Karpas-422 (cell line): Measurements from ENCODE around the gene GPR31. TPM values are rescaled to one million over a fixed set of nuclear protein-coding genes. Genes with fewer than 3 reads are reported as not detected.
"Not testable (repeated sequence)": the region's sequence is repeated elsewhere in the genome, so short reads cannot be mapped to it uniquely, and the experiment has no call there.

Experiments
- DNase-seq: peaks from one replicate; pipeline ENCODE4 v3.0.0-alpha.2; 2015
- H2AFZ ChIP-seq: fragments of 200-600 bp; sonication (generic); 2 replicates; pipeline ENCODE4 v1.6.1; 2014; ENCODE audit warnings: antibody characterized with exemption, low read length, mixed read lengths
- H3K27ac ChIP-seq: fragments of 200-600 bp; sonication (generic); 2 replicates; pipeline ENCODE4 v1.5.1; 2014; ENCODE audit warnings: mild to moderate bottlenecking, low read length, moderate library complexity
- H3K27me3 ChIP-seq: fragments of 200-600 bp; sonication (generic); 2 replicates; pipeline ENCODE4 v1.6.1; 2014; ENCODE audit warnings: low read length, mixed read lengths
- H3K36me3 ChIP-seq: fragments of 200-600 bp; sonication (generic); 2 replicates; pipeline ENCODE4 v1.6.1; 2014; ENCODE audit warnings: low read length, mixed read lengths; ENCODE audit not compliant: insufficient read depth
- H3K4me1 ChIP-seq: fragments of 200-600 bp; sonication (generic); 2 replicates; pipeline ENCODE4 v1.6.1; 2014; ENCODE audit warnings: mild to moderate bottlenecking, low read length, mixed read lengths
- H3K4me2 ChIP-seq: fragments of 200-600 bp; sonication (generic); 2 replicates; pipeline ENCODE4 v1.6.1; 2014; ENCODE audit warnings: low read length, low read depth, mild to moderate bottlenecking; ENCODE audit not compliant: poor library complexity, severe bottlenecking
- H3K4me3 ChIP-seq: fragments of 200-600 bp; sonication (generic); 2 replicates; pipeline ENCODE4 v1.5.1; 2014; ENCODE audit warnings: mild to moderate bottlenecking, antibody characterized with exemption, low read length, mixed read lengths
- H3K79me2 ChIP-seq: fragments of 200-600 bp; sonication (generic); 2 replicates; pipeline ENCODE4 v1.6.1; 2014; ENCODE audit warnings: mild to moderate bottlenecking, low read length, mixed read lengths
- H3K9ac ChIP-seq: fragments of 200-600 bp; sonication (generic); 2 replicates; pipeline ENCODE4 v1.6.0; 2014; ENCODE audit warnings: low read length
- H3K9me2 ChIP-seq: fragments of 200-600 bp; sonication (generic), shearing (Covaris generic); replicated peaks from 2 replicates; pipeline ENCODE4 v1.6.0; 2014; ENCODE audit warnings: mild to moderate bottlenecking, low read length, moderate library complexity; ENCODE audit not compliant: insufficient read depth
- H3K9me3 ChIP-seq: fragments of 300-700, 200-600 bp; sonication (generic); 2 replicates; pipeline ENCODE4 v1.6.1; 2014; ENCODE audit warnings: low read length, mixed read lengths
- H4K20me1 ChIP-seq: fragments of 200-600 bp; sonication (generic); 2 replicates; pipeline ENCODE4 v1.6.1; 2014; ENCODE audit warnings: mild to moderate bottlenecking, antibody characterized with exemption, low read length, low read depth; ENCODE audit not compliant: insufficient read depth
- total RNA-seq: library from RNA; depleted of rRNA; stranded (reverse); fragments of >200 nt; shearing (Covaris generic); gene quantifications from 2 replicates; pipeline ENCODE4 v1.2.3, GENCODE V29; 2014; ENCODE audit warnings: low replicate concordance; rRNA removed

The GPR31 gene, protein sequence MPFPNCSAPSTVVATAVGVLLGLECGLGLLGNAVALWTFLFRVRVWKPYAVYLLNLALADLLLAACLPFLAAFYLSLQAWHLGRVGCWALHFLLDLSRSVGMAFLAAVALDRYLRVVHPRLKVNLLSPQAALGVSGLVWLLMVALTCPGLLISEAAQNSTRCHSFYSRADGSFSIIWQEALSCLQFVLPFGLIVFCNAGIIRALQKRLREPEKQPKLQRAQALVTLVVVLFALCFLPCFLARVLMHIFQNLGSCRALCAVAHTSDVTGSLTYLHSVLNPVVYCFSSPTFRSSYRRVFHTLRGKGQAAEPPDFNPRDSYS
- not detected in 2 replicates for total RNA-seq

DNA sequence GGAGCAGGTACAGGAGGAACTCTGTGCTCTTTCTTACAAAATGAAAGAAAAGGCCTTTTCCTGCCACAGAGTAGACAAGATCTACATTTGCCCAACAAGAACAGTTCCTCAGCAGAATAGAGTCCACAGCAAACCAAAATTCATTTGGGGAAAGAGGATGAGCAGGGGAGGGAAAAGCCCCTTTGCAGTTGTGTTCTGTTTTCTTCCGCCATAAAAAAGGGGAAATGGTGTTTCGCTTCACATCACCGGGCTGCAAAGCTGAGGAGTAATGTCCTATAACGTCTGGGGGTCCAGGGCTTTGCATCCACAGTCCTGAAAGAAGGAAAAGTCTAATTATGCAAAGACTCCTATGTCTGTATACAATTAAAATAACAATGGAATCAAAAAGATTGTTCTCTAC, at the start of gene GPR31:
TSS of gene GPR31 (minus strand) at position 118 of the 400 bp plus-strand sequence. CDS start 149 bp downstream, outside the sequence.
- Histone ChIP-seq H3K9me3 (no peaks in the 10 kb centered on the region), H3K9me2 (no peaks in the 10 kb centered on the region), H3K4me3 (no peak within 1 kb of the TSS), H3K27ac (no peak within 1 kb of the TSS), H2AFZ (no peak within 1 kb of the TSS), H3K4me1 (peaks cover 10% of the 10 kb centered on the region), H4K20me1 (no peaks in the 10 kb centered on the region; the same call in 1 of the 2 replicates), H3K4me2 (no peak within 1 kb of the TSS), H3K27me3 (no peaks in the 10 kb centered on the region), H3K36me3 (no peaks in the 10 kb centered on the region), H3K9ac (no peak within 1 kb of the TSS), H3K79me2 (no peaks in the 10 kb centered on the region)
- no peak for DNase-seq

DNA sequence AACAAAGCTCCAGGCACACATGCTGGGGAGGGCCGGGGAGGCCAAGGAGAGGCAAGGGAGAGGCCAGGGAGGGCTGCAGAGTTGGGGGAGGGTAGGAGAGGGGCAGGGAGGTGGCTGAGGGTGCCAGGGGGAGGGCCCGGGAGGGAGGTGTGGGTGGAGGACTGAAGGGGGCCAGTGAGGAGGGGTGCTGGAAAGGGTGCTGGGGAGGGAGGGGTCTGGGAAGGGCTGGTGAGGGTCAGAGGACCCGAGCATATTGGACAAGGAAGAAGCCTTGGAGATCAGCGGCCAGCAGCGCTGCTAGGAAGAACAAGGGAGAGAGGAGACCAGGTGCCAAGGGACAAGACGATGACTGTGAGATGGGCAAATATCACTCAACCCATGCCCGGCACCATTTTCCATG, 49.7 kb upstream of the GPR31 start:
- DNase-seq = no peak
- H3K27me3 ChIP-seq = no peaks in the 10 kb centered on the region
- no peaks in the 10 kb centered on the region for H4K20me1 ChIP-seq
- no peak overlapping the region for H3K9ac ChIP-seq
- no peaks in the 10 kb centered on the region for H3K4me1 ChIP-seq
- no peak overlapping the region for H2AFZ ChIP-seq
- H3K9me3 ChIP-seq = no peaks in the 10 kb centered on the region
- H3K27ac ChIP-seq = no peak overlapping the region
- no peak overlapping the region for H3K4me2 ChIP-seq
- no peaks in the 10 kb centered on the region for H3K9me2 ChIP-seq
- H3K79me2 ChIP-seq = no peaks in the 10 kb centered on the region
- H3K4me3 ChIP-seq = no peak overlapping the region
- no peaks in the 10 kb centered on the region for H3K36me3 ChIP-seq

DNA sequence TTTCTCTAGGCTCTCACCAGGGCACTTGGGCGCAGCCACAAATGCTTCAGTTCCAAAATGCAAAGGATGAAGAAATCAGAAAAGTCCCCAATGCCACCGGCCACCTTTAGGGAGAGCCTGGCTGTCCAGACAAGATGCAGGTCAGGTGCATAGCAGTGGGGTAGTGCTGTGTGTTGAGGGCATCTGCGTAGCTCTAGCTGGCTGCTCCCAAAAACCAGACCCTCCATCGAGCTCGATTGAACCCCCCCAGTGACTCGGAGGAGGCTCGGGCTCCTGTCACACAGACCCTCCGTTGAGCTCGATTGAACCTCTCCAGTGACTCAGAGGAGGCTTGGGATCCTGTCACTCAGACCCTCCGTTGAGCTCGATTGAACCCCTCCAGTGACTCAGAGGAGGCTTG, 47.5 kb upstream of the GPR31 start:
- not testable (repeated sequence) for H3K9me2 ChIP-seq, H3K27ac ChIP-seq, H3K36me3 ChIP-seq, H3K79me2 ChIP-seq, H3K4me2 ChIP-seq, H3K4me3 ChIP-seq, H3K27me3 ChIP-seq, DNase-seq, H4K20me1 ChIP-seq, H3K9me3 ChIP-seq, H3K4me1 ChIP-seq, H3K9ac ChIP-seq, H2AFZ ChIP-seq

DNA sequence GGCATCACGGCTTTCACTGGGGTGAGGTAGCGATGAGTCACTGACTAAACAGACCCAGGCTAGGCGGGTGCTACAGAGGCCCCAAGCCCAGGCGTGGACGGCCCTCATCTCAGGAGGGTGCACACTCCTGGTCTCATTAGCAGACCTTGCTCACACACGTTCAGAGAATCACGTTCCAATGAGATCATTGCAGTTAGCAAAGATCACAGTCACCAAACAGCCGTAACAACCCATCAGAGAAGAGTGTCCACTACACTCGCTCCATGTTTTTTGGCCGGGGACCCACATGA, 46.2 kb upstream of the GPR31 start:
- not testable (repeated sequence) for H3K79me2 ChIP-seq, H2AFZ ChIP-seq, H3K4me3 ChIP-seq, H3K27me3 ChIP-seq, H3K9me3 ChIP-seq, H4K20me1 ChIP-seq, H3K4me2 ChIP-seq, DNase-seq, H3K27ac ChIP-seq, H3K36me3 ChIP-seq, H3K9me2 ChIP-seq, H3K9ac ChIP-seq, H3K4me1 ChIP-seq

DNA sequence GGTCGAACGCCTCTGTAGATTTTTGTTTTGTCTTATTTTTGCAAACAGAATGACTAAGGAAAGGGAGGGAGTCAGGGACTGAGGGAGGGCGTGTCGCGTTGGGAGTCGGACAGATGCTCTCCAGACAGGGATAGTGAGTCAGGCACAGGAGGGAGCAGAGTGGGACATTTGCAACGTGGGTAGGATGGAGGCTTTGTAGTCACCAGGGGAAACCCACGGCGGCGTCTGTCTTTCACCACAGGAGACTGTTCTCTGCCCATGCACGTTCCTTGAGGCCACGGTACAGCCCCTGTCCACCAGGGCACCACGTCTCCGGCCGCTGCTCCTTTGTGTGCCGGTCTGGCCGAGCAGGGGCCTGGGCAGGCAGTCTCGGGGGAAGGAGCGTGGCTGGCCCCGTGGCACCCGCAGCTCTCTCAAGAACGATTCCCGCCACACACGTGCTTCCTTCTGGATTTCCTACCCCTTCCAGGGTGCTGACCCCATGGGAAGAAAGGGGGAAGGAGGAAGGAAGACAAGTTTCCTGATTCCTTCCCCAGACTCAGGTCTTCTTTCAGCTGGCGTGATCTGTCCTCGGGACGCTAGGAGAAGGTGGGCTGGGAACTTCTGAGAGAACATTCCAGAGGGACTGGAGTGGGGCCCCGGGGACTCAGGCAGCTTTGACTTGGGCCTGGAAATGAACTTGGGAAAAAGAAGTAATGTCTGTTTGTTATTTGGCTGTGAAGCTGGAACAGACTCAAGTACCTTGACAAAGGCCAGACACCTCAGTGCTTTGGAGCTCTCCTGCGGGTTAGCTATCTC, 45.7 kb upstream of the GPR31 start:
- not testable (repeated sequence) for DNase-seq, H2AFZ ChIP-seq, H3K4me3 ChIP-seq, H3K27ac ChIP-seq, H3K9me2 ChIP-seq, H3K4me2 ChIP-seq, H4K20me1 ChIP-seq, H3K79me2 ChIP-seq, H3K36me3 ChIP-seq, H3K27me3 ChIP-seq, H3K4me1 ChIP-seq, H3K9me3 ChIP-seq, H3K9ac ChIP-seq

DNA sequence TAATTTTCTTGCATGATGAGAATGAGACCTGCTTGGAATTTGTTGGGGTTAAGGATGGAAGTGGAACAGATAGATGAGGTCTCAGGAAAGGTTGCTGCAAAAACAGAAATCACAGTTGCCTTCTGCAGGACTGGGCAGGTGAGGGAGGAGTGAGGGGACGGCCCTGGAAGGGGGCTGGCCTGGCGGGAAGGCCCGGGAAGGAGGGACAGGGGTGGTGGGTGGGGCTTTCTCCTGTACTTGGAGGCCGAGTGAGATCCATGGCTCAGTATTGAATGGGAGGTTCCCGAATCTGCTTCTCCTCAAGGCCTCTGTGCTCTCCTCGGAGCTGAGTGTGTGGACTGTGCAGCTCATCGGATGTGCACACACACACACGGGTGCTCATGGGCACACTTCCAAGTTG, 44.8 kb upstream of the GPR31 start:
- not testable (repeated sequence) for H4K20me1 ChIP-seq, H2AFZ ChIP-seq, DNase-seq, H3K27ac ChIP-seq, H3K27me3 ChIP-seq, H3K4me2 ChIP-seq, H3K4me3 ChIP-seq, H3K9me3 ChIP-seq, H3K9ac ChIP-seq, H3K4me1 ChIP-seq, H3K79me2 ChIP-seq, H3K36me3 ChIP-seq, H3K9me2 ChIP-seq

DNA sequence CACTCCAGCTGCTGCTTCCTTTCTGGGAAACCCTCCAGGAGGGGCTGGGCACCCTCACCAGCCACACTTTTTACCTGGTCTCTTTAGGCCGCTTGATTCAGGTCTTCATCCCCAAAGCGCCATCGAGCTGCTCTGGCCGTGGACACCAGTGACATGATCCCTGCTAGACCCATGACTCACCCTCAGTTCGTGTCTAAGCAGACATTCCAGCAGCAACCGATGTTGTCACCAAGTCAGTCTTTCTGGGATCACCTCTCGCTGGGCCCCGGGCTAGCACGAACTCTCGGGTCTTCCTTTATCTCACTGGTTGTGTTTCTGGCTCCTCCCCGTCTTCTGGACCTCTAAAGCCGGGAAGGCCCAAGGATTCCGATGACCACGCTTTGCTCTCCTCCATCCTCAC, 43.0 kb upstream of the GPR31 start:
- H3K9me3 ChIP-seq = no peaks in the 10 kb centered on the region
- no peak overlapping the region for H3K9ac ChIP-seq
- no peak for DNase-seq

DNA sequence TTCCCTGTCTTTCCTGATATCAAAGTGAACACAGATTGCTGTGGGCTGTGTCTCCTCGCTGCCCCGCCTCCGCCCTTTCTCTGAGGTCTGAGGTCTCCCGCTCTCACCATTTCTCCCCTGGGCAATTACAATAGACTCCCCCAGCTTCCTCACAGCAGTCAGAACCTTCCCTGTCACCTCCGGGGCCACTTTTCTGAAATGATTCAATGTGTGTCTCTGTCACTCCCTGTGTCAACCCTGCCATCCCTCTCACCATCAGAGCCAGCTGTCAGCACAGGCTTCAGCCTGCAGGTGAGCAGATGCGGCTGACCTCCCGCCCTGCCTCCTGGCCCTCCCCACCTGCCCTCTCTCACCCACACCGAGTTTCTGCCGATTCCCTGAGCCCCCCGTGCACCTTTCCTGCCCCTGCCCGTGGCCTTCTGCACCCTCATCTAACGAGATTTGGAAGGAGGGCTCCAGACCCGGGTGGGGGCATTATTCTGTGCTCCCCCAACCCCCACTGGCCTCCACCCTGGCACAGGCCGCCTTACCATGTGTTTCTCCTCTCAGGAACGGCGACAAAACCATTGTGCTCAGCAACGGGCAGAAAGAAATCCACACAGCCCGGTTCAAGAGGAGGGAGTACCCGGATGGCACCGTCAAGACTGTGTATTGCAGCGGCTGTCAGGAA, 38.3 kb upstream of the GPR31 start:
- not testable (repeated sequence) for H3K27me3 ChIP-seq, H4K20me1 ChIP-seq, H3K79me2 ChIP-seq, H3K36me3 ChIP-seq, H3K4me1 ChIP-seq, H3K4me2 ChIP-seq, H3K4me3 ChIP-seq, H3K9me3 ChIP-seq, DNase-seq, H3K9me2 ChIP-seq, H2AFZ ChIP-seq, H3K27ac ChIP-seq, H3K9ac ChIP-seq

More for the DNA sequence above, 43.0 kb upstream of the GPR31 start:
- H2AFZ ChIP-seq = no peak overlapping the region
- no peaks in the 10 kb centered on the region for H3K4me1 ChIP-seq
- no peak overlapping the region for H3K4me3 ChIP-seq
- no peak overlapping the region for H3K27ac ChIP-seq
- no peaks in the 10 kb centered on the region for H3K27me3 ChIP-seq
- no peaks in the 10 kb centered on the region for H3K79me2 ChIP-seq
- no peaks in the 10 kb centered on the region for H3K9me2 ChIP-seq
- no peaks in the 10 kb centered on the region for H4K20me1 ChIP-seq
- H3K4me2 ChIP-seq = no peak overlapping the region
- H3K36me3 ChIP-seq = no peaks in the 10 kb centered on the region
